Activated T-cell treated with anti-CD3 and anti-CD28 coated beads for 4 hours (primary cell): ENCODE data around the gene METTL22.

Experiments
- DNase-seq: peaks from one replicate; pipeline ENCODE4 v3.0.0-alpha.2; 2020

METTL22 gene

DNA sequence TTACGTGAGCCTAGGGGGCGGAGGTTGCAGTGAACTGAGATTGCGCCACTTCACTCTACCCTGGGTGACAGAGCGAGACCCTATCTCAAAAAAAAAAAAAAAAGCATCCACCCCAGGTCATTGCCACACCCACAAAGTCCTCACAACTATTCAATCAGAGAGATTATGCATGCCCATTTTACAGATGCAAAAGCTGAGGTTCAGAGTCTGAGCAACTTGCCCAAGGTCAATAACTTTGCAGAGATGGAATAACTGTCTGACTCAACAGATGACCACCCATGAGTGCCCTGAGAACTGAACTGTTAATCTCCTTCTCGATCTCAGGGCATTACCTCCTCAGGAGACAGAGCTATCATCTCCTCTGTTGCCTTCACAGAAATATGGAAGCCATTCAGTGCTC lies 25.7 kb upstream of the METTL22 start:
- no peak for DNase-seq

DNA sequence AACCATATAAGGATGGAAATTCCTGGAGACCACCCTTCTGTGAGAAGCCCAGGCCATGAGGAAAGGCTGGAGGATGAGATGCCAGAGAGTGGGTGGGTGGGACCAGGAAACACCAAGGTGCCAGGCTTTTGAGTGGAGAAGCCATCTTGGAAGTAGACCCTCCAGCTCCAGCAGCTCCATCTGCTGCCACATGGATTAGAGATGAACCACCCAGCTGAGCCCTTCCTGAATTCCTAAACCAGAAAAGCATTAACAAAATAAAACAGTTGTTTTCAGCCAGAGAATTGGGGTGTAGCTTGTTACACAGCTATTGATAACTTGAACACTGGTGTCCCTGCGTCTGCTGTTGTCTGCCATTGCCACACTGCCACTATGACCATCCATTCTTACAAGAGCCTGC lies 24.9 kb upstream of the METTL22 start:
- no peak for DNase-seq

DNA sequence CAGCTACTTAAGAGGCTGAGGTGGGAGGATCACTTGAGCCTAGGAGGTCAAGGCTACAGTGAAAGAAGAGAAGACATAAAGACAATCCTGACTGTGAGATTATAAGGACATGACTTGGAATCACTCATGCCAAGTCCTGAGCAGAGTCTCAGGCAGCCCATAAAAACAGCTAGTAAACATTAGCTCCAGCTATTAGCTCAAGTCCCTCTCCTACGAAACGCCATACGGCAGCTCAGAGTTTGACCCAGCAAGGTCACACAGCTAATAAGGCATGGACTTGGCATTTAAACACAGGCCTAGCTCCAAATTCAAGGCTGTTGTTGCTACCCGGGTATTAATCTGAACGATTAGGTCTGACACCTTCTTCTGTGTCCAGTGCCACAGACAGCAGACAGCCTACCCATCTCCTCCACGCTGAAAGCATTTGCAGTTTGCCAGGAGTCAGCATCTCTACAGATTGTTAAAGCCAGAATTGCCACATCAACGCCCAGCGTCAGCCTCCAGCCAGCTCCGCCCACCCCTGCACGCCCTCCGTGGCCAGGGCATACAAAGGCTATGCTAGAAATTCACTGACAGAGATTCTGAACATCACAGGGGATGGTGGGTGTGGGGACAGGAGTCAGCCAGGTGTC lies 21.2 kb upstream of the METTL22 start:
- no peak for DNase-seq

DNA sequence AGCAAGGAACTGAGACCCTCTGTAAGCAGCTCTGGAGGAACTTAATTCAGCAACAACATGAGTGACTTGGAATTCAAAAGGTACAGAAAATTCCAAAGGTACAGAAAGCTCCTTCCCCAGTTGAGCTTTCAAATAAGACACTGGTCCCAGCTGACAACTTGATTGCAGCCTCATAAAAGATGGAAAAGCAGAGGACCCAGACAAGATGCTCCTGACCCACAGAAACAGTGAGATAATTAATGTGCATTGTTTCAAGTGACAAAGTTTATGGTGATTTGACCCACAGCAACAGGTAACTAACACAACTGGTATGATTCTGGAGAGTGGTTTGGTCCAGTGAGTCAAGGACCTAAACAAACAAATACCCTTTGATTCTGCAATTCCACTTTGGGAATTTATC lies 15.9 kb upstream of the METTL22 start:
- no peak for DNase-seq

DNA sequence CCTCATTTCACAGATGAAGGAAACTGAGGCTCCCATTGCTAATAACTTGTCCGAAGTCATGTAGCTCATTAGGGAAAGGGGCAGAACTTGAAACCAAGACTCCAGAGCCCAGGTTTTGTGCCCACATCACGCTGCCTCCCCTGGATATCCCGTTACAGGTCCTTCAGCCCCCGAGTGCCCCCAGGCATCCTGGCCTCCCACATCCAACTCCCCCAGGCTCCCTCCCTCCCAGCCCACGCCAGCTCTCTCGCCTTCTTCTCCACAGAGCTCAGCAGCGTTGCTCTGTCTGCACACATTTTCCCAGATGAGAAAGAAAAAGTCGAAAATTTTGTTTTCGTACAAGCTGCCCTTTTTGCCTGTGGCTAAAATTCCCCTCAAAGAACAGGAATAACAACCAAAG lies 14.3 kb upstream of the METTL22 start:
- no peak for DNase-seq

DNA sequence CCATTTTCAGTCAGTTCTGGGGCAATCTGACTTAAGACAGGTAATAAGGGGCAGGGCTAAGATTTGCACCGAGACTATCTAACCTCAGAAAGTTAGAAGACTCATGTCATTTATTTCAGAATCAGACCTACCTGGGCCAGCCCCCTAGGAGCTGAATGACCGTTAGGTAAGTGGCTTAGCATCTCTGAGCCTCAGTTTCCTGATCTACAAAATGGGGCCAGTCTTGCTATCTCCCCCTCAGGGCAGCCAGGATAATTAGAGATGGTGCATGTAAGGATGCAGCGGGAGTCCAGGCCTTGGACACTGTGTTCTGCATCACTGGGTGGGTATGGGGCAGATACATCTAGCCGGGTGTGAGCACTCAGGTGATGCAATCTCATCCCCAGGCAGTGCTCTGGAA lies 10.4 kb upstream of the METTL22 start:
- no peak for DNase-seq

GRCh38 chr16:8611886-8612600 lies 9.5 kb upstream of the METTL22 start:
- DNase-seq = no peak

DNA sequence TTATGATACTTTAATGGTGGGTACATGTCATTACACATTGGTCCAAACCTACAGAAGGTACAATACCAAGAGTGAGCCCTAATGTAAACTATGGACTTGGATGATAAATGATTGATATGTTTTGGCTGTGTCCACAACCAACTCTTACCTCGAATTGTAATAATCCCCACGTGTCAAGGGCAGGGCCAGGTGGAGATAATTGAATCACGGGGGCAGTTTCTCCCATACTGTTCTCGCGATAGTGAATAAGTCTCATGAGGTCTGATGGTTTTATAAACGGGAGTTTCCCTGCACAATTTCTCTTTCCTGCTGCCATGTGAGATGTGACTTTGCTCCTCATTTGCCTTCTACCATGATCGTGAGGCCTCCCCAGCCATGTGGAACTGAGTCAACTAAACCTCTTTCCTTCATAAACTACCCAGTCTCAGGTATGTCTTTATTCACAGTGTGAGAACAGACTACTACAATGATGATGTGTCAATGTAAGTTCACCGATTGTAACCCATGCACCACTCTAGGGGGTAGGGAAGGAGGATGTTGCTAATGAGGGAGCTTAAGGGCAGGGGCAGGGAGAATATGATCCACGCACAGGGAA lies 7.0 kb upstream of the METTL22 start:
- no peak for DNase-seq

- DNase-seq = no peak
Measured at GRCh38 chr16:8619671-8620370, 1.7 kb upstream of the METTL22 start.

DNA sequence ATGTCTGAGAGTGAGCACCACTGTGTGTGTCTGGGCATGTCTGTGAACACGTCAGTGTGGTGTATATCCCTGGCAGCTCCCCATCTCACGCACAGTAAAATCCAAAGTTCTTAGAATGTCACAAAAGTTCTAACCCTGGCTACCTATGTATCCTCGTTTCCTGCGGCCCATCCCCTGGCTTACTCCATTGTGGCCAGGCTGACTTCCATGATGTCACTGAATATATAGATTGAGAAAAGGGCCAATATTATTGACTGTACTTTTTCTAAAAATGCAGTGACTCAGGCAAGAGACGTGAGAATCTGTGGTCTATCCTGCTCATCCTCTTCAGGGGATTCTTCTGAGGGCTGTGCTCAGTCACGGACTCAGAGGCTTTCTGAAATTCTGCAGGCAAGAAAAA lies 963 bp upstream of the METTL22 start:
- no peak for DNase-seq

DNA sequence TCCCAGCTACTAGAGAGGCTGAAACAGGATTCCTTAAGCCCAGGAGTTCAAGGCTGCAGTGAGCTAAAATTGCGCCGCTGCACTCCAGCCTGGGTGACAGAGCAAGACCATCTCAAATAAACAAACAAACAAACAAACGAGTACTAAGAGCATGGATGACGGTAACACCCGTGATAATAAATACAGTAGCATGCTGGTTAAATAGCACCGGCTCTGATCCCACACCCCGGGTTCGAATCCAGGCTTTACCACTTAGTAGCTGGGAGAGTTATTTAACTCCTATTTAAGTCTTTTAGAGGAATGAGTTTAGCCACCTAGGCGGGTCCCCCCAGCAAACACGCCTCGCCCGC lies 301 bp upstream of the METTL22 start:
- DNase-seq = no peak

GRCh38 chr16:8622315-8622656 lies 788 bp downstream of the METTL22 start:
- DNase-seq = no peak

DNA sequence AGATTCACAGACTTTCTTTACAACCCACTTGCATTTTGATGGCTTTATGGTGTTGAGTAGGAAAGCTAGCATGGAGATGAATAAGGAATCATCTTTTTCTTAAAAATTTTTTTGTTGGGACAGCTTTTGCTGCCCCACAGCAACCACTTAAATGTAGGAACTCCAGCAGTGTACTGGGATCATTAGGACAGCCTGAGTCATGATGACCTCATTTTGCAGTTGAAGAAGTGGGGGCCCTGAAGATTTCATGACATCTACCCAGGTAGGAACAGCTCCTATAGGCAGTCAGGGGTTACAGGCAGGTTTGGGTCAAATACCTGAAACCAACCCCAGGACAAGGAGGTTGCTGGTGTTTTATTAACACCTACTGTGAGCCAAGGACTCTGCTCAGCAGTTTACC lies 2.1 kb downstream of the METTL22 start:
- no peak for DNase-seq

DNA sequence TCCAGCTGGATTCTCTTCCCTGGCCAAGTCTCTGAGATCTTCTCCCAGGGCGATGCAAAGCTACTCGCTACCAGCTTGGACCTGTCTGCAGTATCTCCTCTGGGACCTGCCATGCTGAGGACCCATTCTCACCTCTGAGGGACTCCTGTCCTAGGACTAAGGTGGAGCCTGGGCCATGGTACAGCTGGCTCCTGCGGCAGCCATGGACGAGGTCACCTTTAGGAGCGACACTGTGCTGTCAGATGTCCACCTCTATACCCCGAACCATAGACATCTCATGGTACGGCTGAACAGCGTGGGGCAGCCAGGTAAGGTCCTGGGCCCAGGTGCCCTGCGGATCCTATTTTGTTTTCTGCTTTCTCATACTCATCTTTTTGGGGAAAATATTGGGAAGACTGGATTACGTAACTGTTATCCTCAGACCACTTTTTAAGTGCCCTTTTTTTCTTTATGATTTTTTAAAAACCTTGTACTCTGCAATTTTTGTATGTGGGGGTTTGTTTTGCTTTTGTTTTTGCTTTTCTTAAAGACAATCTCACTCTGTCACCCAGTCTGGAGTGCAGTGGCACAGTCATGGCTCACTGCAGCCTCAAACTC lies 4.1 kb downstream of the METTL22 start:
- no peak for DNase-seq

- DNase-seq = no peak
Measured at GRCh38 chr16:8626946-8627345, 5.4 kb downstream of the METTL22 start.

DNA sequence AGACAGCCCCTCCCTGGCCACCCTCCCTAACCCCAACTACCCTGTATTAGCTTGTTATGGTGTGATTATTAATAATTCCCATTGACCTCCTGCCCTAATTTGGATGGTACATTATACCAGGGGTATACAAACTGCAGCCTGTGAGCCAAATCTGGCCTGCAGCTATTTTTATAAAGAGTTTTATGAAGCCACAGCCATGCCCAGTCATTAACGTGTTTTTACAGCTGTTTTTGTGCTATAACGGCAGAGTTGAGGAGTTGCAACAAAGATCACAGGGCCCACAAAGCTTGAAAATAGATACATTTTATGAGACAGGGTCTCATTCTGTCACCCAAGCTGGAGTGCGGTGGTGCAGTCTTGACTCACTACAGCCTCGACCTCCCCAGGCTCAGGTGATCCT lies 6.0 kb downstream of the METTL22 start:
- DNase-seq = no peak

DNA sequence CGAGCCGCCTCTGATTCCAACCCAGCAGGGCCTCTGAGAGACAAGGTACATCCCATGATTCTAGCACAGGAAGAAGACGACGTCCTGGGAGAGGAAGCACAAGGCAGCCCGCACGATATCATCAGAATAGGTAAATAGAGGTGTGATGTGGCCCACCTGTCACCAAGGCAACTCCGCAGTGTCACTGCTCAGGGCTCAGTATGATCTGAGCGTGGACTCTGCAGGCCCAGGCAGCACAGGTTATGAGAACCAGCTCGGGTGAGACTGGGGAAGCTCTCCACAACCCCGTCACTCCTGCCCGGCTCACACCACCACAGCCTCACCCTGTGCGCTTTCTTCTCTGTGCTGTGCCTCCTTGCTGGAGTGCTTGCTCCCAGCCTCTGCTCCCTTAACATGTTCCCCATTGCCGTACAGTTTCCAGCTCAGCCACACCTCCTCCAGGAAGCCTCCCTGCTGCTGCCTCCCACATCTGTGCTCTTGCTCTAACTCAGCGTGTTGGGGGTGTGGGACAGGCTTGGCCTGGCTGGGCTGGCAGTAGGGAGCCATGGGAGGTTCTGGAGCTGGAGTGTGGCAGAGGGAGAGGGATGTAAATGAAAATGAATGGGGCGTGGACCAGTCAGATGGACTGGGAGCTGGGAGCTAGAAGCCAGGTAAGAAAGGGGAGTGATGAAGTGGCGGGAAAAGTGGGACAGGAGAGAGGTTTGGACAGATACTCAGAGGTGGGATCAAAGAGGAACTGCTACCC lies 7.7 kb downstream of the METTL22 start:
- no peak for DNase-seq

DNA sequence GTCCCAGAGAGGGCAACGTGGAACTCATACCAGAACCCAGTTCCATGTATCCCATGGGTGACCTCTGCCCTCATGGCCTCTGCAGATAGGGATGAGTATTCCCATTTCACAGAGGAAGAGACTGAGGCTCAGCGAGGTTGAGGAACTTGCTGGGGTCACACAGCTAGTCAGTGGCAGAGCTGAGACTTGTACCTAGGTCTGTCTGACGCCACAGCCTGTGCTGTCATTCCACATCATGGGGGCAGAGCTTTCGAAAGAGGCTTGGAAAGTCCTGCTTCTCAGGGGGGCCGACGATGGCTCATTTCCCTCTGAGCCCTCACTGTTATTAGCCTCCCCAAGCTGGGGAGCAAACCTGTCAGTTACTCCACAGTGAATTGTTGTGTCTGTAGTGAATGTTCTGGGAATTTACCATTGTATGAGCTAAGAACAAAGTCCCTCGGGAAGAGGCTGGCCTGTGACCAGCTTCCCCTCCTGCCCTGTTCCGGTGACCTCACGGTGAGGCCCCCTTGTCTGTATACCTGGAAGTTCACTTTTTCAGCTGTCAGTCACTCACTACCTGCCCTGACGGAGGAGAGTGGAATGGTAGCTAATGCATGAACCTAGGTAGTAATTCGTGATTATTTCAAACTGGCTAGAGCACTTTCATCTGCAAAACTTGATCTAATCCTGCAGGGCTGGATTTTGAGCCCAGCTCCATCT lies 8.9 kb downstream of the METTL22 start:
- DNase-seq = no peak

GRCh38 chr16:8631373-8631772 lies 9.9 kb downstream of the METTL22 start:
- DNase-seq = no peak

GRCh38 chr16:8631818-8632465 lies 10.4 kb downstream of the METTL22 start:
- no peak for DNase-seq

DNA sequence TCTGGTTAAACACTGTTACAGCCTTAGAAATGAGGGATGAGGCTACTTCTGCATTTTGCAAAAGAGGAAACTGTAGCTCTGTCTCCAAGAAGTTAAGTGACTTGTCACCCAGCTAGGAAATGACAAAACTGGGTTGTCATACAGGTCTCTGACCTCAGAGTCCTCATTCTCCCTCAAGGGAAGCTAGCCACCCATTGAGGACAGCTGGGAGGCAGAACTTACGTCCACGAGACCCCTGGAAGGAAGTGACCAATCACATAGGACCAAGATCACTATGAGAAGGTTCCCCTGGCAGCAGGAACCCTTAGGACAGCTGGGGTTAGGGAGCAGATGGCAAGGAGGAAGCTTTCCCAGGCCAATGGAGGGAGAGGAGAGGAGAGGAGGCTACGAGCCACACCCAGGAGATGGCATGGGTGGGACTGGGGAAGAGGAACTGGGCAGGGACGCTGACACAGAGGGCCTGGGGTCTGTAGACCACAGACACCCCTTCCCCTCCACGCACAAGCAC lies 11.2 kb downstream of the METTL22 start:
- no peak for DNase-seq
